ENCODE data around the gene MLEC.

Gene MLEC

GRCh38 chr12:120692524-120693033 is 5.6 kb downstream of the MLEC start:
- DNase-seq (ENCODE audit: low read depth in 2 of 2): no peak

GRCh38 chr12:120693848-120694247 is 6.9 kb downstream of the MLEC start:
- DNase-seq (ENCODE audit: low read depth in 2 of 2): no peak

- DNase-seq (ENCODE audit: low read depth in 2 of 2): no peak
Measured at GRCh38 chr12:120696626-120697025, 9.7 kb downstream of the MLEC start.

- no peak for DNase-seq (ENCODE audit: low read depth in 2 of 2)
Measured at GRCh38 chr12:120697344-120697743, 10.4 kb downstream of the MLEC start.

GRCh38 chr12:120698665-120699064 is 11.7 kb downstream of the MLEC start:
- DNase-seq (ENCODE audit: low read depth in 2 of 2): no peak

- no peak for DNase-seq (ENCODE audit: low read depth in 2 of 2)
Measured at GRCh38 chr12:120699553-120699952, 12.6 kb downstream of the MLEC start.

- no peak for DNase-seq (ENCODE audit: low read depth in 2 of 2)
Measured at GRCh38 chr12:120700886-120701285, 13.9 kb downstream of the MLEC start.

- no peak for DNase-seq (ENCODE audit: low read depth in 2 of 2)
Measured at GRCh38 chr12:120702637-120703036, 15.7 kb downstream of the MLEC start.

GRCh38 chr12:120703311-120703942 is 16.5 kb downstream of the MLEC start:
- DNase-seq (ENCODE audit: low read depth in 2 of 2): no peak

- no peak for DNase-seq (ENCODE audit: low read depth in 2 of 2)
Measured at GRCh38 chr12:120705618-120706017, 18.7 kb downstream of the MLEC start.

- DNase-seq (ENCODE audit: low read depth in 2 of 2): no peak
Measured at GRCh38 chr12:120706029-120706428, 19.1 kb downstream of the MLEC start.

- DNase-seq (ENCODE audit: low read depth in 2 of 2): no peak
Measured at GRCh38 chr12:120708651-120709050, 21.7 kb downstream of the MLEC start.

- peak; percentile 65 to 67 for DNase-seq (ENCODE audit: low read depth in 2 of 2)
Measured at GRCh38 chr12:120710031-120710804, 23.3 kb downstream of the MLEC start, which contains the start of gene UNC119B. UNC119B (plus strand) TSS chr12:120710458; CDS start chr12:120710475, 17 bp downstream.

GRCh38 chr12:120710805-120711296 is 23.9 kb downstream of the MLEC start:
- DNase-seq (ENCODE audit: low read depth in 2 of 2): no peak

GRCh38 chr12:120711411-120711810 is 24.5 kb downstream of the MLEC start:
- no peak for DNase-seq (ENCODE audit: low read depth in 2 of 2)

- no peak for DNase-seq (ENCODE audit: low read depth in 2 of 2)
Measured at GRCh38 chr12:120712610-120713009, 25.7 kb downstream of the MLEC start.

GRCh38 chr12:120713861-120714482 is 27.0 kb downstream of the MLEC start:
- peak; percentile 48 to 51 for DNase-seq (ENCODE audit: low read depth in 2 of 2)

GRCh38 chr12:120718055-120718454 is 31.1 kb downstream of the MLEC start:
- DNase-seq (ENCODE audit: low read depth in 2 of 2): no peak

- no peak for DNase-seq (ENCODE audit: low read depth in 2 of 2)
Measured at GRCh38 chr12:120719072-120719471, 32.1 kb downstream of the MLEC start.

- DNase-seq (ENCODE audit: low read depth in 2 of 2): no peak
Measured at GRCh38 chr12:120719496-120720233, 32.7 kb downstream of the MLEC start.

- DNase-seq (ENCODE audit: low read depth in 2 of 2): no peak
Measured at GRCh38 chr12:120720234-120720986, 33.5 kb downstream of the MLEC start.
